Smooth muscle cell of the brain vasculature (primary cell): ENCODE measurements around the gene UNC5C.

Experiments used
- DNase-seq: peaks from one replicate; pipeline ENCODE4 v3.0.0-alpha.2; 2012; ENCODE audit warnings: low read depth, low spot score

Gene UNC5C

DNA sequence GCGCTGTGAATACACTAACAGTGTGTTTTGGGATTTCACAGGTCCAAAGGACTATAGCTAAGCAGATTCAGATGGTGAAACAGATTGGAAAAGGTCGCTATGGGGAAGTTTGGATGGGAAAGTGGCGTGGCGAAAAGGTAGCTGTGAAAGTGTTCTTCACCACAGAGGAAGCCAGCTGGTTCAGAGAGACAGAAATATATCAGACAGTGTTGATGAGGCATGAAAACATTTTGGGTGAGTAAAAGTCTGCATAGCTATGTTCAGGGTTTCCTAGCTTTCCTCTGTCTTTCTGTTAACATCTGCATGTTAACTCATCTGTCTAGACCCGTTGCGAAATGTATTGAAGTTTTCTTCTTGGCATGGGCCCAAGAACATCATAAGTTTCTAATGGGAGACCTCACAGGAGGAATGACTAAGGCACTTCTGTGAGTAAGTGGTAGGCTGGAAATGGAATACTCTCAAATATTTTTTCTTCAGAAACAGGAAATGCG, 418.9 kb downstream of the UNC5C start:
- peak; percentile 96 for DNase-seq

DNA sequence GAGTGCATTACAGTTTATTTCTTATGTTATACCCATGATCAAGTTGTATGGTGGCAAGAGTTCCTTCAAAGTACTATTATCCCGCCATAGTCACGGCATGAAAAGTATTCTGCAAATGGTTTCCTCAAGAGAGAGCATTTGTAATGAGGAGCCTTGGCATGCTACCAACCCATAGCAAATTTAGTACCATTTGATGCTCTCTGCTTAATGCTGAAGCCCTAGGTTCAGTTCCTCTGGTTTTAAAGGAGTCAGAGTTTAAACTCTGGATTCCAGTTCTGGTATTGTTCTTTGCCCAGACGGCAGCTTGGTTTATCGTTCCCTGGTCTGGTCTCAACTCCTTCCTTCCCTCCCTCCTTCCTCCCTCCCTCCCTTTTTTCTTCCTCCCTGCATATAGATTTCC, 419.7 kb downstream of the UNC5C start:
- no peak for DNase-seq

DNA sequence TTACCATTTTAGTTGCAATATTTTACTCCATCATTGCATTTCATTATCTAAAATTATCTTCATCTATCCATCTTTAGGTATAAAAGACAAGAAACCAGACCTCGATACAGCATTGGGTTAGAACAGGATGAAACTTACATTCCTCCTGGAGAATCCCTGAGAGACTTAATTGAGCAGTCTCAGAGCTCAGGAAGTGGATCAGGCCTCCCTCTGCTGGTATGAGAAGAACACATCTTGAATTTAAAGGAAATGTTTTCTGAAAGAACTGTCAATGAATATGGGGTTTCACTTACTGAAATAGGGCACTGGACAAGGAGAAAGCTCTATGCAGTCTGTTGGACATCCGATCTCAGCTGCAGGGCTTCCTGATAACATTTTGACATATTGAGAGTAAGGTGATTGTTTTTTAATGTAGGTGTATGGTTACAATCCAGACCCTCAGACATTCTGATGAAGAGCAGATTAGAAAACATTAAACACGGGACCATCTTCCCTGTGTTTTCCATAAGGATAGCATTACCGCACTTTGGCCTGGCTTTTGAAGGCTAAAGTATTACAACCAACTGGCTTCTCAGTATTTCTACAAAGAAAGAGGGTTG, 423.8 kb downstream of the UNC5C start:
- DNase-seq: peak; percentile 61

DNA sequence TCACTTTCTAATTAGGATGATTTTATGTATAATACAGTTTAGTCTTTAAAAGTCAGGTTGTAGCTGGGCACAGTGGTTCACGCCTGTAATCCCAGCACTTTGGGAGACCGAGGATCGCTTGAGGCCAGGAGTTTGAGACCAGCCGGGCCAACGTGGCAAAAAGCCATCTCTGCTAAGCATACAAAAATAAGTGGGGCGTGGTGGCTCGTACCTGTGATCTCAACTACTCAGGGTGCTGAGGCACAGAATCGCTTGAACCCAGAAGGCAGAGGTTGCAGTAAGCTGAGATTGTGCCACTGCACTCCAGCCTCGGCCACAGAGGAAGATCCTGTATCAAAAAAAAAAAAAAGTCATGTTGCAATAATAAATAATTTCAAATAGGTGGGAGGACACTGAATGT, 426.8 kb downstream of the UNC5C start:
- no peak for DNase-seq

DNA sequence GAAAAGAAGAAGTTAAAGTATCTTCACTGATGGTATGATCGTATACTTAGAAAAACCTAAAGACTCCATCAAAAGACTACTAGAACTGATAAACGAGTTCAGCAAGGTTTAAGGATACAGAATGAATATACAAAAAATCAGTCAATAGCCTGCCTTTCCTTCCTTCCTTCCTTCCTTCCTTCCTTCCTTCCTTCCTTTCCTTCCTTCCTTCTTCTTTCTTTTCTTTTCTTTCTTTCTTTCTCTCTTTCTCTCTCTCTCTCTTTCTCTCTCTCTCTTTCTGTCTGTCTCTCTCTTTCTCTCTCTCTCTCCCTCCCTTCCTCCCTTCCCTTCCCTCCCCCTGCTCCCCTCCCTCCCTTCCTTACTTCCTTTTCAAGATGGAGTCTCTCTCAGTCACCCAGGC, 428.3 kb downstream of the UNC5C start:
- DNase-seq: no peak

DNA sequence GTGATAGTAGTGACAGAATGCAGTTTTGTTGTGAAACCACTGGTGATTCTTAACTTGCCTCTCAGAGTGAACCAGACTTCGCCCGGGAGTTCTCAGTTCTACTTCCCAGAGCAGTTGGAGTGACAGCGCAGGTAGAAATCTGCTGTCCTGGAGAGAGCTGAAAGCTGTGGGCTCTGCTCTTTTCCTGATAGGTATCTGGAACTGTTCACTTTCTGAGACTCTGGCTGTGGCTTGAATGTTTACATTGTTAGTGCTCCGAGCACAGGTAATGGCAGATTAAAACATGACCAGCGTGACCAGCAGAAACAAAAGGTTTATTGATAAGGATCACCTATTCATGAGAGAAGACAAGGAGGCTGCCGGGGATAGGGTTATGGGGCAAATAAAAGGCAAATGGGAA, 430.3 kb downstream of the UNC5C start:
- DNase-seq: no peak

DNA sequence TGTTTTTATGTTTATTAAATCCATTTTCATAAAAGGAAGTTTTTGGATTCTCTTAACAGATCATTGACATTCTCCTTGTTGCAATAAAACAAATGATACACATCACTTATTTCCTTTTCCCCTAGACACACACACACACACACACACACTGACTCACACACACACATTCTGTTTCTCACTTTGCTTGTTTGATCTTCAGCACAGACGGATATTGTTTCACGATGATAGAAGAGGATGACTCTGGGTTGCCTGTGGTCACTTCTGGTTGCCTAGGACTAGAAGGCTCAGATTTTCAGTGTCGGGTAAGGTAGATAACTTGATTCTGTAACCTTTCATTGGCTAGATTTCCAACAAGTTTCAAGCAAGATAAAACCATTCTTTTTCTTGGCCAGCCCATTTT, 434.3 kb downstream of the UNC5C start:
- no peak for DNase-seq
